Ishikawa (cell line): ENCODE data around the gene MEX3C.

Experiments used
- CEBPB ChIP-seq: IDR thresholded peaks from 2 replicates; pipeline ENCODE4 v1.6.1; 2012
- CREB1 ChIP-seq: IDR thresholded peaks from 2 replicates; pipeline ENCODE4 v1.6.1; 2012; ENCODE audit warnings: low read depth
- EGR1 ChIP-seq: IDR thresholded peaks from 2 replicates; pipeline ENCODE4 v1.6.1; 2012
- EP300 ChIP-seq: IDR thresholded peaks from 2 replicates; pipeline ENCODE4 v1.6.1; 2012; ENCODE audit warnings: borderline replicate concordance
- FOXM1 ChIP-seq: IDR thresholded peaks from 2 replicates; pipeline ENCODE4 v1.6.1; 2012; ENCODE audit warnings: low read depth, borderline replicate concordance
- MAX ChIP-seq: IDR thresholded peaks from 2 replicates; pipeline ENCODE4 v1.6.1; 2012
- NFIC ChIP-seq: IDR thresholded peaks from 2 replicates; pipeline ENCODE4 v1.6.1; 2012
- RAD21 ChIP-seq: IDR thresholded peaks from 2 replicates; pipeline ENCODE4 v1.6.1; 2012; ENCODE audit warnings: low read depth
- REST ChIP-seq: IDR thresholded peaks from 2 replicates; pipeline ENCODE4 v1.6.1; 2012; ENCODE audit warnings: low read depth, mild to moderate bottlenecking
- TAF1 ChIP-seq: IDR thresholded peaks from 2 replicates; pipeline ENCODE4 v1.6.1; 2012; ENCODE audit warnings: low read depth, mild to moderate bottlenecking
- TCF12 ChIP-seq: IDR thresholded peaks from 2 replicates; pipeline ENCODE4 v1.6.1; 2012; ENCODE audit warnings: low read depth
- TEAD4 ChIP-seq: IDR thresholded peaks from 2 replicates; pipeline ENCODE4 v1.6.1; 2012
- USF1 ChIP-seq: IDR thresholded peaks from 2 replicates; pipeline ENCODE4 v1.6.1; 2012
- YY1 ChIP-seq: IDR thresholded peaks from 2 replicates; pipeline ENCODE4 v1.6.1; 2012; ENCODE audit warnings: low read depth
- ZBTB7A ChIP-seq: IDR thresholded peaks from 2 replicates; pipeline ENCODE4 v1.6.1; 2012; ENCODE audit warnings: low read depth

MEX3C gene

GRCh38 chr18:51170664-51171063 lies 26.8 kb downstream of the MEX3C start:
- no peak for TF ChIP-seq FOXM1
- no peak for TF ChIP-seq REST
- no peak for TF ChIP-seq TAF1
- no peak for TF ChIP-seq MAX
- TF ChIP-seq EP300: no peak
- TF ChIP-seq CREB1: no peak
- TF ChIP-seq USF1: no peak
- no peak for TF ChIP-seq EGR1
- TF ChIP-seq NFIC: no peak
- TF ChIP-seq RAD21: no peak
- TF ChIP-seq TEAD4: no peak
- no peak for TF ChIP-seq YY1
- no peak for TF ChIP-seq CEBPB

- no peak for TF ChIP-seq RAD21
- no peak for TF ChIP-seq USF1
- TF ChIP-seq MAX: no peak
- TF ChIP-seq NFIC: no peak
- TF ChIP-seq TEAD4: no peak
- no peak for TF ChIP-seq REST
- TF ChIP-seq EP300: no peak
- TF ChIP-seq TAF1: no peak
- no peak for TF ChIP-seq CEBPB
- no peak for TF ChIP-seq TCF12
- no peak for TF ChIP-seq CREB1
- no peak for TF ChIP-seq FOXM1
- no peak for TF ChIP-seq ZBTB7A
- no peak for TF ChIP-seq EGR1
- no peak for TF ChIP-seq YY1
Observed at GRCh38 chr18:51169731-51170130, 27.8 kb downstream of the MEX3C start.

- TF ChIP-seq ZBTB7A: no peak
- no peak for TF ChIP-seq TCF12
- TF ChIP-seq MAX: no peak
- no peak for TF ChIP-seq TEAD4
- no peak for TF ChIP-seq NFIC
- no peak for TF ChIP-seq YY1
- no peak for TF ChIP-seq CEBPB
- no peak for TF ChIP-seq FOXM1
- TF ChIP-seq EP300: no peak
- no peak for TF ChIP-seq EGR1
- no peak for TF ChIP-seq CREB1
- TF ChIP-seq TAF1: no peak
- no peak for TF ChIP-seq USF1
- no peak for TF ChIP-seq REST
- TF ChIP-seq RAD21: no peak
Observed at GRCh38 chr18:51168960-51169662, 28.4 kb downstream of the MEX3C start.
